CD4-positive, CD25-positive, alpha-beta regulatory T cell (primary cell): Measurements from ENCODE around the gene SOX3. TPM values are rescaled to one million over a fixed set of nuclear protein-coding genes. Genes with fewer than 3 reads are reported as not detected.

Source experiments
- ATAC-seq, 2 donors: fragments of 150-1000 bp; cut with Tn5 transposase; one replicate each; pipeline ENCODE4 v1.10.0; 2021; ENCODE audit warnings: low read depth in 2 of 2, moderate number of reproducible peaks in 2 of 2, moderate library complexity in 1 of 2
- DNase-seq, 3 donors: peaks; one replicate each; pipeline versions ENCODE4 v3.0.0 to v3.0.0-alpha.2; 2012 to 2022; ENCODE audit warnings: mixed read lengths in 1 of 3
- H3K27ac ChIP-seq: one replicate; pipeline ENCODE4 v1.7.0; 2013; ENCODE audit warnings: mild to moderate bottlenecking, low read length; ENCODE audit not compliant: insufficient read depth, poor library complexity, severe bottlenecking
- H3K27me3 ChIP-seq: one replicate; pipeline ENCODE4 v1.7.0; 2013; ENCODE audit warnings: low read length; ENCODE audit not compliant: control insufficient read depth, insufficient read depth
- H3K36me3 ChIP-seq: one replicate; pipeline ENCODE4 v1.7.0; 2013; ENCODE audit warnings: mild to moderate bottlenecking, low read length, moderate library complexity; ENCODE audit not compliant: control insufficient read depth, insufficient read depth
- H3K4me1 ChIP-seq: 2 replicates; pipeline ENCODE4 v1.7.0; 2013; ENCODE audit warnings: mild to moderate bottlenecking, low read length; ENCODE audit not compliant: insufficient read depth, control insufficient read depth, poor library complexity, severe bottlenecking
- H3K4me3 ChIP-seq: one replicate; pipeline ENCODE4 v1.7.0; 2013; ENCODE audit warnings: low read depth, mild to moderate bottlenecking, low read length, moderate library complexity
- H3K9me3 ChIP-seq, 2 experiments: 1 replicate in 1 of 2; 2 replicates in 1 of 2; pipeline ENCODE4 v1.7.0; 2013; ENCODE audit warnings: low read length in 2 of 2, mild to moderate bottlenecking in 1 of 2, moderate library complexity in 1 of 2; ENCODE audit not compliant: control insufficient read depth in 2 of 2
- H3K27ac Mint-ChIP-seq, 3 donors: one replicate each; pipeline ENCODE4 v1.8.0; 2020 to 2022; ENCODE audit warnings: mild to moderate bottlenecking in 3 of 3, mixed read lengths in 3 of 3, moderate library complexity in 2 of 3
- H3K27me3 Mint-ChIP-seq: one replicate; pipeline ENCODE4 v1.8.0; 2022; ENCODE audit warnings: mild to moderate bottlenecking, mixed read lengths
- H3K36me3 Mint-ChIP-seq: one replicate; pipeline ENCODE4 v1.8.0; 2020; ENCODE audit warnings: mixed read lengths
- H3K4me1 Mint-ChIP-seq, 4 donors: one replicate each; pipeline ENCODE4 v1.8.0; 2020 to 2022; ENCODE audit warnings: mixed read lengths in 4 of 4, mild to moderate bottlenecking in 1 of 4
- H3K4me3 Mint-ChIP-seq, 4 donors: one replicate each; pipeline ENCODE4 v1.8.0; 2020 to 2022; ENCODE audit warnings: mild to moderate bottlenecking in 4 of 4, mixed read lengths in 4 of 4, moderate library complexity in 3 of 4
- H3K9me3 Mint-ChIP-seq, 7 donors: one replicate each; pipeline ENCODE4 v1.8.0; 2020 to 2022; ENCODE audit warnings: mixed read lengths in 7 of 7, mild to moderate bottlenecking in 3 of 7, moderate library complexity in 2 of 7
- polyA plus RNA-seq, 4 donors: library from polyadenylated mRNA; unstranded; fragments of 300-500 nt; fragmentation: Illumina TruSeq; gene quantifications; one replicate each; pipeline ENCODE4 v1.2.3, GENCODE V29; 2021
- total RNA-seq: library from RNA; stranded (reverse); gene quantifications from one replicate; pipeline ENCODE4 v1.2.3, GENCODE V29; 2022

SOX3 gene
- total and polyA plus RNA-seq, 5 donors from 2014 or later = not detected

- H3K9me3 Mint-ChIP-seq = peaks cover 0 to 3% (median 0%) of the 10 kb centered on the region in 7 donors
- DNase-seq (no peak), ATAC-seq (no peak)
- H3K27me3 Mint-ChIP-seq = peaks cover 24% of the 10 kb centered on the region
- H3K27ac Mint-ChIP-seq = no peak overlapping the region
- peaks cover 0 to 2% (median 0%) of the 10 kb centered on the region in 4 donors for H3K4me1 Mint-ChIP-seq
- Histone ChIP-seq H3K27me3 (no peaks in the 10 kb centered on the region), H3K27ac (no peak overlapping the region), H3K36me3 (no peaks in the 10 kb centered on the region), H3K9me3 (peaks cover 0 to 2% of the 10 kb centered on the region in 2 experiments), H3K4me1 (no peaks in the 10 kb centered on the region), H3K4me3 (no peak overlapping the region)
- H3K36me3 Mint-ChIP-seq = no peaks in the 10 kb centered on the region
- H3K4me3 Mint-ChIP-seq = no peak overlapping the region
Measured at GRCh38 chrX:140510306-140510676, 5.4 kb upstream of the SOX3 start.

- Histone ChIP-seq H3K36me3 (no peaks in the 10 kb centered on the region), H3K4me3 (no peak overlapping the region), H3K27ac (no peak overlapping the region), H3K4me1 (no peaks in the 10 kb centered on the region), H3K27me3 (no peaks in the 10 kb centered on the region), H3K9me3 (peaks cover 0 to 2% of the 10 kb centered on the region in 2 experiments)
- no peak overlapping the region for H3K4me3 Mint-ChIP-seq
- peaks cover 0 to 2% (median 0%) of the 10 kb centered on the region in 4 donors for H3K4me1 Mint-ChIP-seq
- no peak for DNase-seq
- H3K27ac Mint-ChIP-seq = no peak overlapping the region
- no peaks in the 10 kb centered on the region for H3K36me3 Mint-ChIP-seq
- peaks cover 0 to 3% (median 0%) of the 10 kb centered on the region in 7 donors for H3K9me3 Mint-ChIP-seq
- H3K27me3 Mint-ChIP-seq = peaks cover 24% of the 10 kb centered on the region
- no peak for ATAC-seq
Measured at GRCh38 chrX:140509468-140510305, 4.8 kb upstream of the SOX3 start.

- no peaks in the 10 kb centered on the region for H3K4me1 ChIP-seq
- Mint-ChIP-seq H3K36me3 (no peaks in the 10 kb centered on the region), H3K27ac (no peak overlapping the region), H3K4me1 (peaks cover 0 to 2% (median 0%) of the 10 kb centered on the region in 4 donors), H3K27me3 (peaks cover 24% of the 10 kb centered on the region), H3K9me3 (peaks cover 0 to 3% (median 0%) of the 10 kb centered on the region in 7 donors), H3K4me3 (no peak overlapping the region)
- ATAC-seq = no peak
- H3K4me3 ChIP-seq = no peak overlapping the region
- no peaks in the 10 kb centered on the region for H3K27me3 ChIP-seq
- H3K27ac ChIP-seq = no peak overlapping the region
- peaks cover 0 to 2% of the 10 kb centered on the region in 2 experiments for H3K9me3 ChIP-seq
- H3K36me3 ChIP-seq = no peaks in the 10 kb centered on the region
- no peak for DNase-seq
Measured at GRCh38 chrX:140508958-140509357, 4.1 kb upstream of the SOX3 start.

GRCh38 chrX:140507982-140508305 is 3.1 kb upstream of the SOX3 start:
- Mint-ChIP-seq H3K9me3 (peaks cover 0 to 3% (median 0%) of the 10 kb centered on the region in 7 donors), H3K4me1 (peaks cover 0 to 7% (median under 1%) of the 10 kb centered on the region in 4 donors), H3K27me3 (peaks cover 24% of the 10 kb centered on the region), H3K36me3 (no peaks in the 10 kb centered on the region), H3K27ac (no peak overlapping the region), H3K4me3 (no peak overlapping the region)
- Histone ChIP-seq H3K36me3 (no peaks in the 10 kb centered on the region), H3K27me3 (no peaks in the 10 kb centered on the region), H3K27ac (no peak overlapping the region), H3K4me3 (no peak overlapping the region), H3K9me3 (peaks cover 0 to 2% of the 10 kb centered on the region in 2 experiments), H3K4me1 (no peaks in the 10 kb centered on the region)
- no peak for DNase-seq
- ATAC-seq = no peak

GRCh38 chrX:140507223-140507981 is 2.5 kb upstream of the SOX3 start:
- Histone ChIP-seq H3K27me3 (no peaks in the 10 kb centered on the region), H3K27ac (no peak overlapping the region), H3K36me3 (no peaks in the 10 kb centered on the region), H3K9me3 (peaks cover 0 to 2% of the 10 kb centered on the region in 2 experiments), H3K4me3 (no peak overlapping the region), H3K4me1 (no peaks in the 10 kb centered on the region)
- ATAC-seq = no peak
- Mint-ChIP-seq H3K4me1 (peaks cover 0 to 9% (median 1%) of the 10 kb centered on the region in 4 donors), H3K27me3 (peaks cover 24% of the 10 kb centered on the region), H3K9me3 (peaks cover 0 to 2% (median 0%) of the 10 kb centered on the region in 7 donors), H3K36me3 (no peaks in the 10 kb centered on the region), H3K4me3 (no peak overlapping the region), H3K27ac (no peak overlapping the region)
- no peak for DNase-seq

- no peaks in the 10 kb centered on the region for H3K36me3 Mint-ChIP-seq
- H3K9me3 Mint-ChIP-seq = peaks cover 0 to 4% (median 0%) of the 10 kb centered on the region in 7 donors
- ATAC-seq = no peak
- no peak overlapping the region for H3K27ac Mint-ChIP-seq
- Histone ChIP-seq H3K4me1 (no peaks in the 10 kb centered on the region), H3K9me3 (no peaks in the 10 kb centered on the region), H3K4me3 (no peak overlapping the region), H3K27ac (no peak overlapping the region), H3K27me3 (no peaks in the 10 kb centered on the region), H3K36me3 (no peaks in the 10 kb centered on the region)
- DNase-seq = no peak
- H3K4me3 Mint-ChIP-seq = peak overlapping the region in 1 of 4 donors; percentile 56
- peaks cover 31% of the 10 kb centered on the region for H3K27me3 Mint-ChIP-seq
- H3K4me1 Mint-ChIP-seq = peaks cover 0 to 9% (median 1%) of the 10 kb centered on the region in 4 donors
Measured at GRCh38 chrX:140505421-140506337, 810 bp upstream of the SOX3 start.

GRCh38 chrX:140503714-140504351 is 1.0 kb downstream of the SOX3 start:
- Histone ChIP-seq H3K27ac (no peak overlapping the region), H3K4me3 (no peak overlapping the region), H3K9me3 (no peaks in the 10 kb centered on the region), H3K27me3 (no peaks in the 10 kb centered on the region), H3K36me3 (no peaks in the 10 kb centered on the region), H3K4me1 (no peaks in the 10 kb centered on the region)
- ATAC-seq (no peak), DNase-seq (no peak)
- peaks cover 20% of the 10 kb centered on the region for H3K27me3 Mint-ChIP-seq
- H3K36me3 Mint-ChIP-seq = no peaks in the 10 kb centered on the region
- H3K4me3 Mint-ChIP-seq = no peak overlapping the region
- peaks cover 0 to 3% (median 0%) of the 10 kb centered on the region in 7 donors for H3K9me3 Mint-ChIP-seq
- peaks cover 0 to 9% (median 1%) of the 10 kb centered on the region in 4 donors for H3K4me1 Mint-ChIP-seq
- no peak overlapping the region for H3K27ac Mint-ChIP-seq
